GM21381 (cell line): ENCODE results near the gene SEC16A.

Experiments
- ATAC-seq: cut with Tn5 transposase; IDR thresholded peaks from one replicate; pipeline ENCODE4 v1.9.1; 2021; ENCODE audit warnings: mild to moderate bottlenecking, moderate library complexity; ENCODE audit not compliant: unreplicated experiment

SEC16A gene

DNA sequence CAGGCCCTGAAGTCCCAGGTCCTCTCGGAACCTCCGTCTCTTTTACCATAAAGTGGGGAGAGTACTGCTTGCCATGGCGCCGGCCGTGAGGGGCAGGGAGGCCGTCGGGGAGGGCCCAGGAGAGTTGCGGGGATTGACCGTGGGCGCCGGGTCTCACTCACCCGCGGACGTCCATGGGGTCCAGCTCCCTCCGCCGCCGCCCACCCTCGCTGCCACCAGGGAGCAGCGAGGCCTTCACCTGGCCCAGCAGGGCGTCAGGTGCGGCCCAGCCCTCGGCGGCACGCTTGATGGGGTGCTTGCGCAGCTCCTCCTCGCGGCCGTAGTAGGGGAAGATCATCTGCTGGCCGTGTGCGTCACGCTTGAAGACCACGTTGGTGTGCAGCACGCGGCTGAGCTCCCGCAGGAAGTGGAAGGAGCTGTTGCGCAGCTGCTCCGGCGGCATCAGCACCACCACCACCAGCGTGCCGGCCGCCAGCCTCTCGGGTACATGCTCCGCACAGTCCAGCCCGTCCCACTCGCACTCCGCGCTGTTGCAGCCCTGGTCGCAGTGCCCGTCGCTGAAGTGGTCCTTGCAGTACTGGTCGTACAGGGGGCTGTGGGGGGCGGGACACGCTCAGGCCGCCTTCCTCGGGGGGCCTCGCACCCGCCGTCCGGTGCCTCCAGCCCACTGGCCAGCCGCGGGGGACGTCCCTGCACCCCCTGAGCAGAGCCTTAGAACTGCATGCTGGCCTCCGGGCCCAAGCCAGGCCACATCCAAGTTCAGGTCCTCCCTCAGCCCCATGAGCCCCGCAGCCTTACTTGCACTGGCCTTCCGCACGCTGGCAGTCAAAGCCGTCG lies 21.9 kb upstream of the SEC16A start:
- no peak for ATAC-seq

DNA sequence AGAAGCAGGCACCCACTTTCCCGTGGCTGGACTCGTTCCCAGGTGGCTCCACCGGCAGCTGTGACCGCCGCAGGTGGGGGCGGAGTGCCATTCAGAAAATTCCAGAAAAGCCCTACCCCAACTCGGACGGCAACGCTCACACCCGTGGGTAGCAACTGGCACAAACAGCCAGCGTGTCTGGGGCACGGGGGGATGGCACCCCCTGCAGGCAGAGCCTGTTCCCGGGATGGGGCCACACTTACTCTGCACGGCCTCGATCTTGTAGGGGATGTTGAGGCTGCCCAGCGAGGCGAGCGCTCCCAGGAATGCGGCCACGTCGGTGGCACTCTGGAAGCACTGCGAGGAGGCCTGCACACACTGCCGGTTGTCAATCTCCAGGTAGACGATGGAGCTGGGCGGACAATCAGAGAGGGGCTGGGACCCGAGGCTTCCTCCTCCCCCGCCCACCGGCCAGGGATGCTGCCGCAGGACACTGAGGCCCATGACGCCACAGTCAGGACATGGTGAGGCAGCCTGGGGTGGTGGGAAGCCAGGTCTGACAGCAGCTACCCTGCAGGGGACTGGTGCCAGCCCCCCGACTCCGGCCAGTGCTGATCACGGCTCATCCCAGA lies 20.2 kb upstream of the SEC16A start:
- no peak for ATAC-seq

DNA sequence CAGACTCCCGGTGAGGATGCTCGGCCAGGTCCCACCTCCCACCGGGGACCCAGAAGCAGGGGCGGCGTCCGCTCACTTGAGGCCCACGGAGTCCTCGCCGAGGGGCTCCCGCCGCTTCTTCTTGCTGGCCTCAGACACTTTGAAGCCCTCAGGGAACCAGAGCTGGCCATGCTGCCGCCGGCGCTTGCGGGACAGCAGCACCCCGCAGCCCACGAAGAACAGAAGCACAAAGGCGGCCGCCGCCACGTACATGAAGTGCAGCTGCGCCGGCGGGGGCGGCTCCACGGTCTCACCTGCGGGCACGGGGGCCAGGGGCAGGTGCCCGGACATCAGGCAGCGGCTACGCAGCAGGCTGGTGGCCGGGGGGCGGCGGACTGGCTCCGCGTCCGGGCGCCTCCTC lies 19.4 kb upstream of the SEC16A start:
- ATAC-seq: no peak

DNA sequence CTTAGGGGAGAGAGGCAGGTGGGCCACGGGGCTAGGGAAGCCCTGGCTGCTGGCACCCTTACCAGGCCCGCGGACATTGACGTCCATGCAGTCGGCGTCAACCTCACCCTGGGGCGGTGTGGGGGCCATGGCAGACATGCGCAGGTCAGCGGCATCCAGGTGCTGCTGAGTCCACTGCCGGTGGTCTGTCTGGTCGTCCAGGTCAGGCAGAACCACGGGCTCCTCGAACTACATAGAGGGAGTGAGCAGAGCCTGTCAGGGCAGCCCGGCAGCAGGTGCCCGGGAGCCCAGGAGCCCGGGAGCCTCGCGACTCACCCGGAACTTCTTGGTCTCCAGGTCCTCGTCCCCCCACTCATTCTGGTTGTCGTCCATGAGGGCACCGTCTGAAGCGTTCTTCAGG lies 18.8 kb upstream of the SEC16A start:
- ATAC-seq: no peak

DNA sequence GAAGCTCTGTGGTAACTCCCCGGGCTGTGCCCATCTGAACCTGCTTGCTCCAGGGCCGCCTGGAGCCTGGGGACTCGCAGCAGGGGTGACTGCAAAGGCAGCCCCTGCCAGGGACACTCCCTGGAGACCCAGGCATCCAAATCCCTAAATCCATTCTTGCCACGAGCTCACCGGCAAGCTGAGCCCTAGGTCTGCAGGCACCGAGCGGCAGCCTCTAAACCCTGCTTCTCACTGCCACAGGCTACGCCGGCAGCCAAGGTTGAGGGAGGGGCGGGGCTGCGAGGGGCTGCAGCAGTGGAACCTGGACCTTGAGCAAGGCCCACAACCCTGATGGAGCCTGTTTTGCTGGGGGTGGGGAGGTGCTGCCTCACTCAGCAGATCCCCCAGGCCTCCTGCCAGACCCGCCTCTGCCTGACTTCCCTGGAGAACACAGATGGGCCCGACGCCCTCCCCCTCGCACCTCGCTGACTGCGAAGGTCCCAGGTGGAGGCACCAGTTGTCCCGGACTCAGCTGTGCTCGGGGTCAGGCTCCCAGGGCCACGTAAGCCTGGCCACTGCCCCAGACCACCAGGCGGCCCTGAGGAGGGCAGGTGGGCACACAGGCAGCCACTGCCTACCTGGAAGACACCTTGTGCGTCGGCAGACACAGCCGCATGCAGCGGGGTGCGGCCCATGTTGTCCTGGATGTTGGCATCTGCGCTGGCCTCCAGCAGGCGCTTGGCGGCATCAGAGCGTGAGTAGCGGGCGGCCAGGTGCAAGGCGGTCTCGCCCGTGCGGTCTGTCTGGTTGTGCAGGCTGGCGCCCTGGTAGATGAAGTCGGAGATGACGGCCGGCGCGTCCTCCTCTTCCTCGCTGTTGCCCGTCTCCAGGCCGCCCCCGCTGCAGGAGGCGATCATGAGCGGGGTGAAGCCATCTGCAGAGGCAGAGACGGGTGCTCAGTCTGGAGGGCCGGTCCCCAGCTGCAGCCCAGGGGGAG lies 17.4 kb upstream of the SEC16A start:
- ATAC-seq: no peak

DNA sequence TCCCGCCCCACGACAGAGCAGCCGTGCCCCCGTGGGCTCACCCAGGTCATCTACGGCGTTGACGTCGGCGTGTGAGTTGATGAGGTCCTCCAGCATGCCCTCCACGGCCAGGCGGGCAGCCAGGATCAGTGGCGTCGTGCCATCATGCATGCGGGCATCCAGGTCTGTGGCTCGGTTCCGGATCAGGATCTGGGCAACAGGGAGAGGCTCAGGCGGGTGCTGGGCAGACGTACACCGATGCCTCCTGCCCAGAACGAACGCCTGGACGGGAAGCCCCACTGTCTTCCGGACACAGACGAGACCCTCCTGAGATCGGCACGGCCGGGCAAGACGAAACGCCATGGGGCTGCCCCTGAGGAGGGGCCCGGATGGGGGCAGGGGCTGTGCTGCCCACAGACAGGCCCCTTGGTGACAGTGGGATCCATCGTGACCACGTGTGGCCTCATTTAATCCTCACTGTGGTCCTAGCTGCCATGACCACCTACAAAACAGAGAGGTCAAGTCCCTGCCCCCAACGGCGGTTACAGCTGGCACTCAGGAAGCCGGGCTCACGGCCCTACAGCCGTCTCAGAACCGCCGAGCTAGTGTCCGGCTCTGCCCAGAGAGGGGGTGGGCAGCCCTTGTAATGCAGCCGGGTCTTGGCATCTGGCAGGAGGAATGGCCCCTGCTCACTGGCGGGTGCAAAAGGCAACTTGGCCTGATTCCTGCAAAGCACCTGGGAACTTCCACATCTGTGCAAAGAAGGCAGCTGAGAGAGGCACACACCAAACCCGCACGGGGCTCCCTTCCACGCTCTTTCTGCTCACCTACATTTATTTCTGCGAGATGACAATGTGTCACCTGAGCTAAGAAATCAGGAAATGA lies 16.5 kb upstream of the SEC16A start:
- no peak for ATAC-seq

DNA sequence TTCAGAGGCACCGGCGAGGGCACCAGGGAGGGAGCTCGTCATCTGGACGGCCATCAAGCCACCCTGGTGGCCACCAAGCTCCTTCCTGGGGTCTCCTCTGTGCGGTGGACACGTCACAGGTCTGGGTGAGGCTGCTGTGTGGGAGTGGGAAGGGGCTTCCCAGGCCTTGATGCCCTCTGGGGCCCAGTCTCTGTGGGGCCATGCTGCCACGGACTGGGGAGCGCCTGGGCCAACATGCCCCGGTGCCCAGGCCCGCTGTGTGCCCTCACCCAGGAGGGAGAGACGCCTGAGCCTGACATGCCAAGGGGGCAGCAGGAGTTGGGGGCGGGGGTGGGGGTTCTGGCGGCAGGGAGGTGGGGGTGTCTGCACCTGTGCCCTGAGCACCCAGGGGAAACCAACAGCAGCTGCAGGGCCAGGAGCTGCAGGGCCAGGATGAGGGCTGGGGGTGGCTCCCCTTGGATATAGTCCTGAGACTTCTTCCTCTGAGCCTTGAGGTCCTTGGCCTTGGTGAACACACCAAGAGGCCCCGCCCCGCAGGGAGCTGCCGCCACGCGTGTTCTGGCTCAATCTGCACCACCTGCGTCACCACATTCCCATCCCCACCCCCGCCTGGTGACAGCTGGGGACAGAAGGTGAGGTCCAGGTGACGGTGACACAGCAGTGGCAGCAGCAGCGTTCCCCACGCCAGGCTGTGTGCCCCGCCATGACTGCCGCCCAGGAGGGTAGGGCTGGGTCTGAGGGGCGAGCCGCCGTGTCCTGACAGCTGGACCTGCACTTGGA lies 15.3 kb upstream of the SEC16A start:
- ATAC-seq: no peak

DNA sequence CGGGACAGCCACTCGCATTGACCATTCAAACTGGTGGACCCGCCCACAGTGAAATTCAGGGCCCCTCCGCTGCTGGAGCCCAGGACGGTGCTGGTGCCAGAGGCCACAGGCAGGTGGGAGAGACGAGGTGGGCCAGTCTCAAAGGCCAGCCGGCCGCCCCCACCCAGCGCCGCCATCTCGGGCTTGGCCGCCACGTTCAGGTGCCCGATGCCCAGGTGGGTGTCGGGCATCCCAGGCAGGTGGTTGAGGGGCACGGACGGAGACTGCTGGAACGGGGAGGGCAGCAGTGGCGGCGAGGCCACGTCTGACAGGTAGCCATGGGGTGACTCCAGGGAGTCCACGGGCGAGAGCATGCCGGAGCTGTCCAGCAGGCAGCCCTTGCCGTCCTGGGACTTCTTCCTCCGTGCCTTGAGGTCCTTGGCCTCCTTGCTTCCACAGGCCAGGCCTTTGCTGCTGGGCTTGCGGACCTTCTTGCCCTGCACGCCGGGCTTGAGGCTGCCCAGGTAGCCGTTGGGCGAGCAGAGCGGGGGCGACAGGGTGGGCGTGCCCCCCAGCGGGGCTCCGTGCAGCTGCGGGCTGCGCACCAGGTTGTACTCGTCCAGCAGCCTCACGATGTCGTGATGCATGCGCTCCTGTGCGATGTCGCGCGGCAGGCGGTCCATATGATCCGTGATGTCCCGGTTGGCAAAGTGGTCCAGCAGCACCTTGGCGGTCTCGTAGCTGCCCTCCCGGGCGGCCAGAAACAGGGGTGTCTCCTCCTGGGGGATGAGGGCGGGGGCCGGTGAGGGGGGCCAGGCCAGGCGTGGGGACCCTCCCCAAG lies 14.2 kb upstream of the SEC16A start:
- ATAC-seq: no peak

DNA sequence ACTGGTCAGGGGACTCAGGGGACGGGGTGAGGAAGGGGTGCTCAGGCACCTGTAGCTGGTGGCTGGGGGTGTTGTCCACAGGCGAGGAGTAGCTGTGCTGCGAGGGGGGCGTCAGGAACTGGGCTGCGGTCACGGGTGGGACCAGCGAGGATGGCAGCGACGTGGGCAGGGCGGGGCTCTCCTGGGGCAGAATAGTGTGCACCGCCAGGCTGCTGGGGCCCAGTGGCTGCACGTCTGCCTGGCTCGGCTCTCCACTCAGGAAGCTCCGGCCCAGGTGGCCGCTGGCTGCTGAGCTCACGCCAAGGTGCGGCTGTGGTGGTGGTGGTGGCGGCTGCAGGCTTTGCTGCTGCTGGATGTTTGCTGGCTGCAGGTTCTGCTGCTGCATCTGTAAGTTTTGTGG lies 13.3 kb upstream of the SEC16A start:
- no peak for ATAC-seq

DNA sequence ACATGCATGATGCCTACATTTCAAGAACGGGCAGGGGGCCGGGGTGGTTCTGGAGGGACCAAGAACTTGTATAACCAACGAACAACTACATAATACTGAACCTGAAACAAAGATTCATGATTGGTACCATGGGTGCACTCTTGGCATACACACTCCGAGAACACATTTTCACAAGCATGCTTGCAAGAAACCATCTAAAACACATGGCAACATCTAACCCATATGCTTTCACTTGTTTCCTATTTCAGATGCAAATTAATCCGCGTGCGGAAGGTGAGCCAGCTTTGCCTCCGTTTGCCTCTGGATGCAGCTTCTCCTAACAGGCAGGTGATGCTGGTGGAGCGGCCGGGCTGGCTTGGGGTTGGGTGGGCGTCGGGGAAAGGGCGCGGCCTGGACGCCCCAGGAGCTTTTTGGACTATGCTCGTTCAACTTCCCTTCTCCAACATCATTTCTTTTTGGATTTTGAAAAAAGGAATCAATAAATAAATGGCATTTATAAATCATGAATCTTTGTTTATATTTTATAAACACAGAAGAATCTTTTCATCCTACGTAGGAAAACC lies 12.5 kb upstream of the SEC16A start:
- no peak for ATAC-seq

DNA sequence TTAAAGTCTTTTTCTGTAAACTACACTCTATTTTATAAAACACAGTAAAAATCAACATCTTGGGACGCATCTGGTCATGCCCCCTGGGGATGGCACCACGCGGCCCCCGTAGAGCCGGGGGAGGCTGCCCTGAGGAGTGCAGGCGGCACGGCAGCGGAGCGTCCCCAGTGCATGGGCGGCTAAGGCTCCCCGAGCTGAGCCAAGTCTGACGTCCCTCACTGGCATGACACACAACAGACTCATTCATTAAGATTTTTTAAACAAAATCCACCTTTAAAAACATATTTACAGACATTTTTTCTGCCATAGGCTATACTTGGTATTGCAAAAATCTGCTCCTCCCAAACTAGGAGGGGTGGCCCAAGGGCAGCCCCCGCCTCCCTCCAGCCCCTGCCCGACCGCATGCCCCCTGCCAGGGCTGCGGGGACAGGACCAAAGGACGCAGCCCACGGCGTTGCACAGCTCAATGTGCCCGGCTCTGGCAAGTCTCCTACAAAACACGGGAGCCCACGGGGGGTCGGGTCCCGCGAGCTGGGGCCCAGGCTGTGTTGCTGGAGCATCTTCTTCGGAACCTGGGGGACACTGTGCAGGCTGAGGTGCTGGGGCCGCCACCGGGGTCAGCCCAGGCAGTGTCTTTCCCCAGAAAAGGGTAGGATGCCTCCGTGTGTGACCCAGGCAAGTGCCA lies 11.8 kb upstream of the SEC16A start:
- no peak for ATAC-seq

DNA sequence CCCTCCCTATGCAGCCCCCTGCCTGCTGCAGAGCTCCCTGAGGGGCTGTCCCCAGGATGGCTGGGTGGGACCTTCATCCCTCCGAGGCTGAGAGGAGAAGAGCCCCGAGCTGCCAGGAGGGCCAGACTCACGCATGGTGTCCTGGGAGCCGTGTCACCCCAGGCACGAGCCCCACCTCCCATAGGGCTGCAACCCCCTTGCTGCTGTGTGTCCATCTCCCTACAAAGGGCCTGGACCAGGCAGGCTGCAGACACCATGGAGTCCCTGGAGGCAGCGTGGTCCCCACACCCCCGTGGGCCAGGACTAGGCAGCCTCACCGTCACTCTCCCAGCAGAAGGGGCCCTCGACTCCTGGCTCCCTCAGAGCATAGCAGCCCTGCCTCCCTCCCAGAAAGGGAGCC lies 11.2 kb upstream of the SEC16A start:
- no peak for ATAC-seq

DNA sequence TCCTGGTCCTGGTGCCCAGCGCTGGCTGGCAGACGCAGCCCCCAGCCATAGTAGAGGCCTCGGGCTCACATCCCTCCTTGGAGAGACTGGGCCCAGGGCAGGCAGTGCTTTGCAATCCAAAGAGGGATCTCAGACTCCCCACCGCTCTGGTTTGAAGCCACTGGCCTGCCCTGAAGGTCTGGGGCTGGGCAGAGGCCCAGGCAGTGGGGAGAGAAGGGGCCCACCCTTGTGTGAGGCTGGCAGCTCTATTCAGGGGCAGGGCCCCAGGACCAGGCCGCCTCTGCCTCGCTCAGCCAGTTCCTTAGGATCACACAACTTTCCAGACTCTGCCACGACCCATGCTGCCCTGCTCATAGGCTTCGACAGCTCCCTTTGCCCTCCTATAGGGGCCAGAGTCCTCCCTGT lies 10.7 kb upstream of the SEC16A start:
- ATAC-seq: no peak

DNA sequence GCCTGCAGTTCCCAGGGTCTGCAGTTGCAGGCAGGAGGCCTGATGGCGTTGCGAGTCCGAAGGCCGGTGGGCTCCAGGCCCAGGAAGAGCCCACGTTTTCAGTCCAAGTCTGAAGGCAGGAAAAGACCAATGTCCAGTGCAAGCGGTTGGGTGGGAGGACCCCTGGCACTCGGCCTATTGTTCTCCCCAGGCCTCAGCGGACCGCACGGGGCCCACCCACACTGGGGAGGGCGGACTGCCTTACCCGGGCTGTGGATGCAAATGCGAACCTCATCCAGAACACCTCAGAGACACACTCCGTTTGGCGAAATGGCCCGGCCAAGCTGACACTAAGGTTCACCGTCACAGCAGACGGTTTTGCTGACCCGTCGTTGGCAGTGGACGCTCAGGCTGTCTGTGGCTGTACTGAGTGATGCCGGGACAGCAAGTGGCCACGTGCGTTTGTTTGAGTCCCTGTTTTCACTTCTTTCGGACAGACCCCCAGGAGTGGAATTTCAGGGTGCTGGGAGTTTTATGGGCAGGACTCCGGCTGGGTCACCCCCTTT lies 10.2 kb upstream of the SEC16A start:
- no peak for ATAC-seq

DNA sequence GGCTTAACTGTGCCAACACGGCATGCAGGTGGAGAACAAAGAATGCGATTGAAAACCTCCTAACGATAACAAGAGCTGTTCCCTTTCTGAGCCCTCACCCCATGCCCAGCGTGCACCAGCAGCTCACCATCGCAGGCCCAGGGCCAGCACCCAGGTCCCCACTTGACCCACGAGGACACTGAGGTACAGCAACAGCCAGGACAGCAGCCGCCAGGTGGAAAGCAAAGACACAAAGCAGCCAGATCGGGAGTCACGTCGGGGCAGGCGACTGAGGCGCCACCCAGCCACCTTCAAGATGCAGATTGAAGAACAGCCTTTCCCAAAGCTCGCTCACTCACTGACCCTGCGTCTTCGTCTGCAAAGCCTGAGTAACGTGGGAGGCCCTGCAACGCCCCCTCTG lies 6.9 kb upstream of the SEC16A start:
- ATAC-seq: no peak

DNA sequence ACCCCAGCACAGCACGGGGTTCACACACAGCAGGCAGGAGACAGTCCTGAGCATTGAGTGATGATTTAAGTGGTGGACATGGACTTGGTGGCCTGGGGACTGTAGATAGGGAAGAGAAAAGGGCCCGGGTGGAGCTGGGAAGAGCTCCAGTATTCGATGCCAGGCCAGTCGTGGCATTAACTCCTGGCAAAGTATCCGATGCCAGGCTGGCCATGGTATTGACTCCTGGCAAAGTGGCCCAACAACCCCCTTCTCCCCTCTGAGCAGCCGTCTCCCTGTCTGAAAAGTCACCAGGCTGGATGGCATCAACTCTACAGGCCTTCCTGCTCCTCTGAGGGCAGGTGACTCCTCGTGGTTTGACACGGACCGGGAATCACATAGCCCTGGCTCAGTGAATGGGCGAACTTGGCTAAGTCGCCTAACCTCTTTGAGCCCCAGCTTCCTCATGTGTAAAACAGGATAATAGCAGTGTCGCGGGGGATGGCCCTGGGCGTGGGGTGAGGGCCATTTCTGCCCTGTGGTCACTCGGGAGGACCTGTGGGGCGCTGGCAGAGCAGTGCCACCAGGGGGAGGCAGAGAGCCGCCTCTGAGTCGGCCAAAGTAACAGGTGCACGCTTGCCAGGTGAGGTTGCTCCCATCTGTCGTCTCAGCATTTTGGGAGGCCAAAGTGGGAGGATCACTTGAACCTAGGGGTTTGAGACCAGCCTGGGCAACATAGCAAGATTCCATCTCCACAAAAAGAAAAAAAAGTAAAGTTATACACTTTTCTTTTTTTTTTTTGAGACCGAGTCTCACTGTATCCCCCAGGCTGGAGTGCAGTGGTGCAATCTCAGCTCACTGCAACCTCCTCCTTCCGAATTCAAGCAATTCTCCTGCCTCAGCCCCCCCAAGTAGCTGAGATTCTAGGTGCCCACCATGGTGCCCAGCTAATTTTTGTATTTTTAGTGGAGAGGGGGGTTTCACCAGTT lies 5.7 kb upstream of the SEC16A start:
- no peak for ATAC-seq

DNA sequence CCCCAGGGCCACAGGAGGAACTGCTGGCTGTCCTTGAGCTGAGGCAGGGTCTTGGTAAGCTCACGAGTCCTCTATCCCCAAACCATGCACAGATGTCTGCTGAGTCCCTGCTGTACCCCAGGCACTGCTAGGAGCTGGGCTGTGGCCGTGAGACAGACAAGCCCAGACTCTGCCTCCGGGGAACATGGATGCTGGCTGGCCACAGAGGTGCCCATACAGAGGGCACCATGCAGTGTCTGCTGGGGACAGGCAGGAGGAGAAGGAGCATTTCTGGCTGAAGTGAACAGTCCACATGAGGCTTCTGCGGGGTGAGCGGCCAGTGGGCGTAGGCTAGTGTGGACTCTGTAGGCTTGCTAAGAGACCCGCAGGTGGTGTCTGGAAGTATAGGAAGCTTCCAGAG lies 4.8 kb upstream of the SEC16A start:
- no peak for ATAC-seq
